Upper lobe of left lung (tissue), 6 donors: ENCODE measurements around the gene DLX4. TPM values are rescaled to one million over a fixed set of nuclear protein-coding genes. Genes with fewer than 3 reads are reported as not detected.
A peak's percentile ranks its signal among the peaks of the same experiment; 100 is the strongest.

Experiments
- ATAC-seq, 2 donors: fragments of 200-7000 bp; cut with Tn5 transposase; one replicate each; pipeline ENCODE4 v1.9.1; 2022; ENCODE audit warnings: mild to moderate bottlenecking in 2 of 2, moderate library complexity in 2 of 2; ENCODE audit not compliant: low FRiP score in 2 of 2
- DNase-seq, 2 donors: peaks; one replicate each; pipeline ENCODE4 v3.0.0-alpha.2; 2019 to 2020
- H3K27ac ChIP-seq, 4 donors: fragments of 200-600 bp; sonication (generic); one replicate each; pipeline ENCODE4 v1.5.1; 2016 to 2019
- H3K27me3 ChIP-seq, 4 donors: fragments of 200-600 bp; sonication (generic); one replicate each; pipeline ENCODE4 v1.5.1; 2017 to 2019
- H3K36me3 ChIP-seq, 4 donors: fragments of 200-600 bp; sonication (generic); one replicate each; pipeline ENCODE4 v1.5.1; 2016 to 2019
- H3K4me1 ChIP-seq, 4 donors: fragments of 200-600 bp; sonication (generic); one replicate each; pipeline ENCODE4 v1.5.1; 2018 to 2019
- H3K4me3 ChIP-seq, 4 donors: fragments of 200-600 bp; sonication (generic); one replicate each; pipeline ENCODE4 v1.5.1; 2017 to 2019; ENCODE audit warnings: mild to moderate bottlenecking in 2 of 4, moderate library complexity in 1 of 4
- H3K9me3 ChIP-seq, 4 donors: fragments of 200-600 bp; sonication (generic); one replicate each; pipeline ENCODE4 v1.5.1; 2018 to 2019
- CTCF ChIP-seq, 6 experiments: fragments of 450-650 bp in 4 of 6; fragments of 200-600 bp in 2 of 6; sonication (generic) in 2 of 6; IDR thresholded peaks; one replicate each; pipeline ENCODE4 v1.5.1; 2016 to 2019; ENCODE audit warnings: antibody characterized with exemption in 6 of 6
- EP300 ChIP-seq, 4 donors: sonication (generic); formaldehyde crosslinking; IDR thresholded peaks; one replicate each; pipeline ENCODE4 v1.5.1; 2017; ENCODE audit warnings: antibody characterized with exemption in 4 of 4, control low read depth in 2 of 4
- POLR2A ChIP-seq, 4 donors: fragments of 450-650 bp; IDR thresholded peaks; one replicate each; pipeline ENCODE4 v1.5.1; 2016 to 2017; ENCODE audit warnings: antibody characterized with exemption in 4 of 4, mild to moderate bottlenecking in 2 of 4
- POLR2AphosphoS5 ChIP-seq, 2 donors: sonication (generic); formaldehyde crosslinking; IDR thresholded peaks; one replicate each; pipeline ENCODE4 v1.5.1; 2017; ENCODE audit warnings: antibody characterized with exemption in 2 of 2
- WGBS, 2 donors: methylation state at CpG; one replicate each; pipeline ENCODE4 v1.1.5; 2017 to 2018; 5-methylcytosine and 5-hydroxymethylcytosine counted together
- total RNA-seq, 6 donors: library from RNA; depleted of rRNA in 4 of 6; stranded (reverse); fragments of >200 nt in 4 of 6; gene quantifications; one replicate each; pipeline versions ENCODE4 v1.1.0 to v1.2.1, GENCODE V29; 2016 to 2021
- donor health status: DM: no; HTN: no; CAD: no; lungs with moderate emphysema.
- donor health status: DM: no; HTN: yes; CAD: no; lungs with severe emphysema.

Gene DLX4
- total RNA-seq, 6 donors from 2014 or later: 0.61 to 12.7 (median 2.5) TPM

- ATAC-seq: no peak
- H3K36me3 ChIP-seq: no peaks in the 10 kb centered on the region
- H3K4me1 ChIP-seq: peaks cover 11 to 23% (median 15%) of the 10 kb centered on the region in 4 donors
- H3K9me3 ChIP-seq: no peaks in the 10 kb centered on the region
- DNase-seq: no peak
- H3K4me3 ChIP-seq: no peak overlapping the region
- peaks cover 3 to 50% (median 28%) of the 10 kb centered on the region in 4 donors for H3K27me3 ChIP-seq
- TF ChIP-seq EP300 (IDR thresholded peaks at IDR 0.05) (no peak), POLR2AphosphoS5 (IDR thresholded peaks at IDR 0.05) (no peak), CTCF (IDR thresholded peaks at IDR 0.05) (no peak)
- 23 to 30% methylated on average over 8 to 10 of the region's 11 CpGs for WGBS, 2 donors
- no peak overlapping the region for H3K27ac ChIP-seq
Measured at GRCh38 chr17:49962599-49963308, 6.2 kb upstream of the DLX4 start.

GRCh38 chr17:49963309-49963625, 5.7 kb upstream of the DLX4 start:
- Histone ChIP-seq H3K36me3 (no peaks in the 10 kb centered on the region), H3K4me1 (peaks cover 13 to 27% (median 18%) of the 10 kb centered on the region in 4 donors), H3K27me3 (peaks cover 3 to 52% (median 29%) of the 10 kb centered on the region in 4 donors), H3K27ac (no peak overlapping the region), H3K4me3 (no peak overlapping the region), H3K9me3 (no peaks in the 10 kb centered on the region)
- no peak for TF ChIP-seq POLR2AphosphoS5 (IDR thresholded peaks at IDR 0.05)
- no peak for TF ChIP-seq POLR2A (IDR thresholded peaks at IDR 0.05)
- no peak for TF ChIP-seq CTCF (IDR thresholded peaks at IDR 0.05)
- TF ChIP-seq EP300 (IDR thresholded peaks at IDR 0.05): no peak
- no peak for DNase-seq
- ATAC-seq: no peak
- 30 to 33% methylated on average over 4 of the region's 4 CpGs for WGBS, 2 donors

GRCh38 chr17:49963626-49964302, 5.2 kb upstream of the DLX4 start:
- Histone ChIP-seq H3K4me1 (peaks cover 17 to 32% (median 22%) of the 10 kb centered on the region in 4 donors), H3K36me3 (no peaks in the 10 kb centered on the region), H3K9me3 (no peaks in the 10 kb centered on the region), H3K4me3 (no peak overlapping the region), H3K27me3 (peaks cover 3 to 55% (median 32%) of the 10 kb centered on the region in 4 donors), H3K27ac (no peak overlapping the region)
- 12 to 15% methylated on average over 32 to 52 of the region's 52 CpGs for WGBS, 2 donors
- no peak for TF ChIP-seq CTCF (IDR thresholded peaks at IDR 0.05)
- no peak for TF ChIP-seq POLR2AphosphoS5 (IDR thresholded peaks at IDR 0.05)
- TF ChIP-seq POLR2A (IDR thresholded peaks at IDR 0.05): no peak
- no peak for TF ChIP-seq EP300 (IDR thresholded peaks at IDR 0.05)
- ATAC-seq (no peak), DNase-seq (peak in 1 of 2 donors; percentile 71)

GRCh38 chr17:49964303-49964768, 4.7 kb upstream of the DLX4 start:
- no peak for ATAC-seq
- no peaks in the 10 kb centered on the region for H3K36me3 ChIP-seq
- H3K4me1 ChIP-seq: peaks cover 23 to 38% (median 28%) of the 10 kb centered on the region in 4 donors
- no peak for DNase-seq
- H3K27ac ChIP-seq: no peak overlapping the region
- H3K27me3 ChIP-seq: peaks cover 3 to 61% (median 36%) of the 10 kb centered on the region in 4 donors
- H3K9me3 ChIP-seq: no peaks in the 10 kb centered on the region
- no peak for TF ChIP-seq POLR2AphosphoS5 (IDR thresholded peaks at IDR 0.05)
- TF ChIP-seq EP300 (IDR thresholded peaks at IDR 0.05): no peak
- no peak for TF ChIP-seq POLR2A (IDR thresholded peaks at IDR 0.05)
- TF ChIP-seq CTCF (IDR thresholded peaks at IDR 0.05): no peak
- H3K4me3 ChIP-seq: no peak overlapping the region
- 15 to 16% methylated on average over 17 to 18 of the region's 18 CpGs for WGBS, 2 donors
